Measurements from ENCODE around the gene OLFML2A. TPM values are rescaled to one million over a fixed set of nuclear protein-coding genes. Genes with fewer than 3 reads are reported as not detected.
A peak's percentile ranks its signal among the peaks of the same experiment; 100 is the strongest.

Gene OLFML2A
- polyA plus RNA-seq, 3 donors = 0.03 to 0.25 TPM; not detected in 1

DNA sequence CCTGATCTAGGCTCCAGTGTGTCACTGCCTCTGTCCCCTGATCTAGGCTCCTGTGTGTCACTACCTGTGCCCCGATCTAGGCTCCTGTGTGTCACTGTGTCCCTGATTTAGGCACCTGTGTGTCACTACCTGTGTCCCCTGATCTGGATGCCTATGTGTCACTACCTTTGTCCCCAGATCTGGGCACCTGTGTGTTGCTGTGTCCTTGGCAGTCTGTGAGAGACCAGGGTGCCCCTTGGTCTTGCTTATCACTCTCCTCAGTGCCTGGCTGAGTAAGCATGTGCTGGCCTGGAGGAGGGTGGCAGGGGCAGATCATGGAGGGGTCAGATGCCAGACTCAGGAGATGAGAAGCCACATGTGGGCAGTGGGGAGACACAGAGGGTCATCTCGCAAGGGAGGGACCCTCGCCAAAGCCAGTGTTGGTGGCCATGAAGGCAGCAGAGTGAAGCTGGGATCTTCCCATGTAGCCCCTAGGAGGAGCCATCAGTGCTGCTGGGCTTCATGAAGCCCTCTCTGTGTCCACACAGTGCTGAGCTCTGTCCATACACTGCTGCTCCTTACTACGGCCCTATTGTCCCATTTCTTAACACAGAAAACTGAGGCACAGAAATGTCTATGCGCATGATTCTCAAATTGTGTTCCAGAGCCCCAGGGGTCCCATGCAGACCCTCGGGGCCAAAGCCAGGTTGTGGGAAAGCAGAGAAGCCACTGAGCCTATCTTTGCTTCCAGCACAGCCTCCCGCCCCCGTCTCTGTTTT, 15.5 kb downstream of the OLFML2A start:
- Mint-ChIP-seq H3K27me3 (ENCODE audit: low read depth in 3 of 3) (peaks cover 1 to 4% (median 2%) of the 10 kb centered on the region in 3 donors), H3K36me3 (no peaks in the 10 kb centered on the region), H3K4me1 (peaks cover 8% of the 10 kb centered on the region), H3K4me3 (no peak overlapping the region), H3K27ac (no peak overlapping the region), H3K9me3 (no peaks in the 10 kb centered on the region)
- H2AFZ ChIP-seq (ENCODE audit: insufficient read depth, low read depth, low read length, poor library complexity, severe bottlenecking) = no peak overlapping the region
- no peaks in the 10 kb centered on the region for H3K36me3 ChIP-seq (replicated peaks in 1 of 2; ENCODE audit: control insufficient read depth in 1 of 2, insufficient read depth in 2 of 2, low read length in 2 of 2)
- H3K4me1 ChIP-seq (ENCODE audit: control insufficient read depth in 1 of 2, insufficient read depth in 2 of 2, low read length in 2 of 2) = peaks cover 4 to 5% of the 10 kb centered on the region in 2 donors
- no peaks in the 10 kb centered on the region for H3K9me3 ChIP-seq (replicated peaks in 1 of 2; ENCODE audit: control insufficient read depth in 1 of 2, insufficient read depth in 1 of 2, low read length in 2 of 2)
- 80% methylated on average over 6 of the region's 8 CpGs for WGBS (ENCODE audit: insufficient coverage)
- no peak overlapping the region for H3K4me2 ChIP-seq (replicated peaks; ENCODE audit: extremely low read depth, low read length, poor library complexity, severe bottlenecking)
- no peaks in the 10 kb centered on the region for H3K27me3 ChIP-seq (ENCODE audit: control insufficient read depth in 2 of 2, insufficient read depth in 2 of 2, low read length in 2 of 2)
- TF ChIP-seq, protein P1, sequence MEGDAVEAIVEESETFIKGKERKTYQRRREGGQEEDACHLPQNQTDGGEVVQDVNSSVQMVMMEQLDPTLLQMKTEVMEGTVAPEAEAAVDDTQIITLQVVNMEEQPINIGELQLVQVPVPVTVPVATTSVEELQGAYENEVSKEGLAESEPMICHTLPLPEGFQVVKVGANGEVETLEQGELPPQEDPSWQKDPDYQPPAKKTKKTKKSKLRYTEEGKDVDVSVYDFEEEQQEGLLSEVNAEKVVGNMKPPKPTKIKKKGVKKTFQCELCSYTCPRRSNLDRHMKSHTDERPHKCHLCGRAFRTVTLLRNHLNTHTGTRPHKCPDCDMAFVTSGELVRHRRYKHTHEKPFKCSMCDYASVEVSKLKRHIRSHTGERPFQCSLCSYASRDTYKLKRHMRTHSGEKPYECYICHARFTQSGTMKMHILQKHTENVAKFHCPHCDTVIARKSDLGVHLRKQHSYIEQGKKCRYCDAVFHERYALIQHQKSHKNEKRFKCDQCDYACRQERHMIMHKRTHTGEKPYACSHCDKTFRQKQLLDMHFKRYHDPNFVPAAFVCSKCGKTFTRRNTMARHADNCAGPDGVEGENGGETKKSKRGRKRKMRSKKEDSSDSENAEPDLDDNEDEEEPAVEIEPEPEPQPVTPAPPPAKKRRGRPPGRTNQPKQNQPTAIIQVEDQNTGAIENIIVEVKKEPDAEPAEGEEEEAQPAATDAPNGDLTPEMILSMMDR (IDR thresholded peaks at IDR 0.05) = no peak
- intact Hi-C loops (cut with micrococcal nuclease) = no loop called here
- H3K9ac ChIP-seq (ENCODE audit: insufficient read depth, low read length, poor library complexity, severe bottlenecking) = no peak overlapping the region
- H4K20me1 ChIP-seq (ENCODE audit: insufficient read depth, low read length) = no peaks in the 10 kb centered on the region
- H3K4me3 ChIP-seq (replicated peaks in 1 of 3; ENCODE audit: low read depth in 2 of 3, low read length in 3 of 3) = no peak overlapping the region
- no peaks in the 10 kb centered on the region for H3K79me2 ChIP-seq (ENCODE audit: insufficient read depth, low read length)
- no peak overlapping the region for H3K27ac ChIP-seq (ENCODE audit: low read depth in 1 of 2, low read length in 2 of 2)
- DNase-seq = no peak

DNA sequence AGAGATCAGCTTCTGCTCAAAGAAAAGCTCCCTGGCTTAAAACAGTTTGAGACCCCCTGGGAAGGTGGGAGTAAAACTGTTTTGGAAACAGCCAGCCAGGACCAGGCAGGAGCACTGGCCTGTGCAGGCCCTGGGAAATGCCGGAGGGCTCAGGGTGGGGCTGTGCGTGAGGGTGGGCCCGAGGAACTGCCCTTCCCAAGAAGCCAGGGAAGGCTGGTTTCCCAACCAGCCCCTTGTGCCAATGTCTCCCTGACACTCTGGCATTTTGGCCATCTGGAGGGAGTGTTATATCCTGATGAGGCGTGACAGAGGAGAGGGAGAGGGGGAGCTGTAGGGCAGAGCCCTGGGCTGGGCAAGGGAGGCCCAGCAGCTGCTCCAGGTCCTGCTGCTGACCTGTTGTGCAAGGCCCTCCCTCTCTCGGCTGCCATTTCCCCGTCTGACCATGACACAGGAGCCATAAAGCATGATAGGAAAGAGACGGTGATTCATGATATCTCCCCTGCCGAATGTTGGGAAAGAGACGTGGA, 16.1 kb downstream of the OLFML2A start:
- peaks cover 4 to 5% of the 10 kb centered on the region in 2 donors for H3K4me1 ChIP-seq (ENCODE audit: control insufficient read depth in 1 of 2, insufficient read depth in 2 of 2, low read length in 2 of 2)
- H3K36me3 ChIP-seq (replicated peaks in 1 of 2; ENCODE audit: control insufficient read depth in 1 of 2, insufficient read depth in 2 of 2, low read length in 2 of 2) = no peaks in the 10 kb centered on the region
- no peak overlapping the region for H3K4me3 ChIP-seq (replicated peaks in 1 of 3; ENCODE audit: low read depth in 2 of 3, low read length in 3 of 3)
- DNase-seq = peak in 1 of 3 donors; percentile 29
- Mint-ChIP-seq H3K27ac (no peak overlapping the region), H3K9me3 (no peaks in the 10 kb centered on the region), H3K36me3 (no peaks in the 10 kb centered on the region), H3K4me3 (no peak overlapping the region), H3K4me1 (peaks cover 8% of the 10 kb centered on the region), H3K27me3 (ENCODE audit: low read depth in 3 of 3) (peaks cover 1 to 4% (median 2%) of the 10 kb centered on the region in 3 donors)
- WGBS (ENCODE audit: insufficient coverage) = 45% methylated on average over 7 of the region's 9 CpGs
- no peak overlapping the region for H3K27ac ChIP-seq (ENCODE audit: low read depth in 1 of 2, low read length in 2 of 2)
- no peak overlapping the region for H3K4me2 ChIP-seq (replicated peaks; ENCODE audit: extremely low read depth, low read length, poor library complexity, severe bottlenecking)
- H3K27me3 ChIP-seq (ENCODE audit: control insufficient read depth in 2 of 2, insufficient read depth in 2 of 2, low read length in 2 of 2) = no peaks in the 10 kb centered on the region
- H4K20me1 ChIP-seq (ENCODE audit: insufficient read depth, low read length) = no peaks in the 10 kb centered on the region
- no peaks in the 10 kb centered on the region for H3K9me3 ChIP-seq (replicated peaks in 1 of 2; ENCODE audit: control insufficient read depth in 1 of 2, insufficient read depth in 1 of 2, low read length in 2 of 2)
- no peaks in the 10 kb centered on the region for H3K79me2 ChIP-seq (ENCODE audit: insufficient read depth, low read length)
- no peak overlapping the region for H3K9ac ChIP-seq (ENCODE audit: insufficient read depth, low read length, poor library complexity, severe bottlenecking)
- TF ChIP-seq, protein P1 (IDR thresholded peaks at IDR 0.05) = no peak
- no peak overlapping the region for H2AFZ ChIP-seq (ENCODE audit: insufficient read depth, low read depth, low read length, poor library complexity, severe bottlenecking)
- intact Hi-C loops (cut with micrococcal nuclease) = no loop called here
